Measurements from ENCODE around the gene BMP3. TPM values are rescaled to one million over a fixed set of nuclear protein-coding genes. Genes with fewer than 3 reads are reported as not detected.

Gene BMP3
- polyA plus RNA-seq, 3 donors: not detected

GRCh38 chr4:81042578-81043365 lies 12.3 kb downstream of the BMP3 start:
- no peak for TF ChIP-seq CTCF (IDR thresholded peaks at IDR 0.05)
- H2AFZ ChIP-seq (ENCODE audit: insufficient read depth, low read depth, low read length, poor library complexity, severe bottlenecking): no peak overlapping the region
- H3K4me1 ChIP-seq (ENCODE audit: control insufficient read depth in 1 of 2, insufficient read depth in 2 of 2, low read length in 2 of 2): no peaks in the 10 kb centered on the region
- DNase-seq: no peak
- WGBS (ENCODE audit: insufficient coverage): 100% methylated on average over 2 of the region's 5 CpGs
- peaks cover 2% of the 10 kb centered on the region for H3K4me1 Mint-ChIP-seq
- H3K36me3 ChIP-seq (replicated peaks in 1 of 2; ENCODE audit: control insufficient read depth in 1 of 2, insufficient read depth in 2 of 2, low read length in 2 of 2): no peaks in the 10 kb centered on the region
- no peak overlapping the region for H3K27ac ChIP-seq (ENCODE audit: low read depth in 1 of 2, low read length in 2 of 2)
- no peak overlapping the region for H3K9ac ChIP-seq (ENCODE audit: insufficient read depth, low read length, poor library complexity, severe bottlenecking)
- H4K20me1 ChIP-seq (ENCODE audit: insufficient read depth, low read length): no peaks in the 10 kb centered on the region
- intact Hi-C loops (cut with micrococcal nuclease): no loop called here
- H3K27me3 ChIP-seq (ENCODE audit: control insufficient read depth in 2 of 2, insufficient read depth in 2 of 2, low read length in 2 of 2): peaks cover 11 to 12% of the 10 kb centered on the region in 2 donors
- no peak overlapping the region for H3K4me2 ChIP-seq (replicated peaks; ENCODE audit: extremely low read depth, low read length, poor library complexity, severe bottlenecking)
- H3K79me2 ChIP-seq (ENCODE audit: insufficient read depth, low read length): no peaks in the 10 kb centered on the region
- H3K4me3 ChIP-seq (replicated peaks in 1 of 3; ENCODE audit: low read depth in 2 of 3, low read length in 3 of 3): no peak overlapping the region
- no peak overlapping the region for H3K27ac Mint-ChIP-seq
- no peaks in the 10 kb centered on the region for H3K9me3 ChIP-seq (replicated peaks in 1 of 2; ENCODE audit: control insufficient read depth in 1 of 2, insufficient read depth in 1 of 2, low read length in 2 of 2)
- no peaks in the 10 kb centered on the region for H3K36me3 Mint-ChIP-seq
- H3K27me3 Mint-ChIP-seq (ENCODE audit: low read depth in 3 of 3): peaks cover 4 to 9% (median 6%) of the 10 kb centered on the region in 3 donors
- H3K4me3 Mint-ChIP-seq: no peak overlapping the region
- H3K9me3 Mint-ChIP-seq: peaks cover 0 to 3% (median 0%) of the 10 kb centered on the region in 7 donors

- intact Hi-C loops (cut with micrococcal nuclease): no loop called here
- Mint-ChIP-seq H3K4me1 (no peaks in the 10 kb centered on the region), H3K4me3 (no peak overlapping the region), H3K9me3 (peaks cover 0 to 3% (median 0%) of the 10 kb centered on the region in 7 donors), H3K27me3 (ENCODE audit: low read depth in 3 of 3) (peaks cover 2% of the 10 kb centered on the region in 3 donors), H3K36me3 (no peaks in the 10 kb centered on the region), H3K27ac (no peak overlapping the region)
- H3K9ac ChIP-seq (ENCODE audit: insufficient read depth, low read length, poor library complexity, severe bottlenecking): no peak overlapping the region
- H3K9me3 ChIP-seq (replicated peaks in 1 of 2; ENCODE audit: control insufficient read depth in 1 of 2, insufficient read depth in 1 of 2, low read length in 2 of 2): no peaks in the 10 kb centered on the region
- no CpG with 5 or more reads among the region's 4 CpGs for WGBS (ENCODE audit: insufficient coverage)
- no peak for DNase-seq
- H3K27me3 ChIP-seq (ENCODE audit: control insufficient read depth in 2 of 2, insufficient read depth in 2 of 2, low read length in 2 of 2): no peaks in the 10 kb centered on the region
- no peaks in the 10 kb centered on the region for H3K36me3 ChIP-seq (replicated peaks in 1 of 2; ENCODE audit: control insufficient read depth in 1 of 2, insufficient read depth in 2 of 2, low read length in 2 of 2)
- no peak overlapping the region for H3K4me3 ChIP-seq (replicated peaks in 1 of 3; ENCODE audit: low read depth in 2 of 3, low read length in 3 of 3)
- no peaks in the 10 kb centered on the region for H3K4me1 ChIP-seq (ENCODE audit: control insufficient read depth in 1 of 2, insufficient read depth in 2 of 2, low read length in 2 of 2)
- no peak overlapping the region for H3K4me2 ChIP-seq (replicated peaks; ENCODE audit: extremely low read depth, low read length, poor library complexity, severe bottlenecking)
- no peak overlapping the region for H3K27ac ChIP-seq (ENCODE audit: low read depth in 1 of 2, low read length in 2 of 2)
- no peaks in the 10 kb centered on the region for H4K20me1 ChIP-seq (ENCODE audit: insufficient read depth, low read length)
- H3K79me2 ChIP-seq (ENCODE audit: insufficient read depth, low read length): no peaks in the 10 kb centered on the region
- no peak overlapping the region for H2AFZ ChIP-seq (ENCODE audit: insufficient read depth, low read depth, low read length, poor library complexity, severe bottlenecking)
- no peak for TF ChIP-seq CTCF (IDR thresholded peaks at IDR 0.05)
These were observed 18.8 kb downstream of the BMP3 start for GRCh38 chr4:81049330-81049729.

All from CD14-positive monocyte (primary cell).